Parathyroid adenoma (tissue), 2 donors: ENCODE data around the gene USPL1.

Source experiments
- H2AFZ ChIP-seq: fragments of 300-600 bp; sonication (generic); one replicate; pipeline ENCODE4 v1.7.0; 2017; ENCODE audit warnings: antibody characterized with exemption, mild to moderate bottlenecking
- H3K27ac ChIP-seq: fragments of 300-600 bp; sonication (generic); one replicate; pipeline ENCODE4 v1.7.0; 2017
- H3K27me3 ChIP-seq: fragments of 300-600 bp; sonication (generic); one replicate; pipeline ENCODE4 v1.7.0; 2017; ENCODE audit warnings: low read length; ENCODE audit not compliant: control insufficient read depth, insufficient read depth
- H3K36me3 ChIP-seq: fragments of 300-600 bp; sonication (generic); one replicate; pipeline ENCODE4 v1.7.0; 2017; ENCODE audit warnings: low read length; ENCODE audit not compliant: control insufficient read depth, insufficient read depth
- H3K4me1 ChIP-seq: fragments of 300-600 bp; sonication (generic); one replicate; pipeline ENCODE4 v1.7.0; 2017; ENCODE audit warnings: control low read depth
- H3K4me2 ChIP-seq: fragments of 300-600 bp; sonication (generic); one replicate; pipeline ENCODE4 v1.7.0; 2017; ENCODE audit warnings: low read length
- H3K4me3 ChIP-seq: fragments of 300-600 bp; sonication (generic); one replicate; pipeline ENCODE4 v1.7.0; 2017; ENCODE audit warnings: low read depth, low read length
- H3K79me2 ChIP-seq: fragments of 300-600 bp; sonication (generic); one replicate; pipeline ENCODE4 v1.7.0; 2017; ENCODE audit warnings: control low read depth
- H3K9ac ChIP-seq: fragments of 300-600 bp; sonication (generic); one replicate; pipeline ENCODE4 v1.7.0; 2017; ENCODE audit warnings: mild to moderate bottlenecking
- H3K9me3 ChIP-seq: fragments of 300-600 bp; sonication (generic); one replicate; pipeline ENCODE4 v1.7.0; 2017; ENCODE audit warnings: low read length; ENCODE audit not compliant: control insufficient read depth
- CTCF ChIP-seq: fragments of 300-600 bp; sonication (generic); IDR thresholded peaks from one replicate; pipeline ENCODE4 v1.7.0; 2017; ENCODE audit warnings: antibody characterized with exemption, mild to moderate bottlenecking
- donor health status: primary hyperparathyroidism.

USPL1 gene

DNA sequence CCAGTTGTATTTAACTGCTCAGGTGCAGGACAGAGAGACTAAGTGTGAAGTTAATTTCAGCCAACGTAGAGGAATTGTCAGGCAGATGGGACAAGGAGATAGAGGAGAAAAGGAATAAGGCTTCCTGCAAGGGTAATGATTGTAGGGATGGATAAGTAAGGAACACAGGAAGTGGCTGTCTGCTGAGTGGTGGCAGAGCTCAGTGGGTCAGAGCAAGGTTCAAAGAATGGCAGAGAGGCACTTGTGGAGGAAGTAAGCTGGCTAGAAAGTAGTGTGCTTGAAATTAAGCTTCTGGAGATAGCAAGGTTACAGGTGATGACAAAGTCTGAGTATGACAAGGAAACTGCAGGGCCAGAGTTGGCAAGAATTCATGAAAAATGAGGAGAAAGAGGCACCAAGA is 47.9 kb downstream of the USPL1 start:
- no peaks in the 10 kb centered on the region for H3K79me2 ChIP-seq
- H3K27ac ChIP-seq = no peak overlapping the region
- no peak for TF ChIP-seq CTCF
- no peaks in the 10 kb centered on the region for H3K27me3 ChIP-seq
- no peaks in the 10 kb centered on the region for H3K36me3 ChIP-seq
- no peaks in the 10 kb centered on the region for H3K9me3 ChIP-seq
- no peak overlapping the region for H3K9ac ChIP-seq
- H2AFZ ChIP-seq = no peak overlapping the region
- no peaks in the 10 kb centered on the region for H3K4me1 ChIP-seq
- H3K4me2 ChIP-seq = no peak overlapping the region
- H3K4me3 ChIP-seq = no peak overlapping the region

- Histone ChIP-seq H2AFZ (no peak overlapping the region), H3K9ac (no peak overlapping the region), H3K36me3 (no peaks in the 10 kb centered on the region), H3K27ac (no peak overlapping the region), H3K27me3 (no peaks in the 10 kb centered on the region), H3K79me2 (no peaks in the 10 kb centered on the region), H3K9me3 (no peaks in the 10 kb centered on the region), H3K4me2 (no peak overlapping the region), H3K4me1 (no peaks in the 10 kb centered on the region), H3K4me3 (no peak overlapping the region)
- no peak for TF ChIP-seq CTCF
These were observed 48.4 kb downstream of the USPL1 start for GRCh38 chr13:30666113-30666512.

- H3K4me1 ChIP-seq = no peaks in the 10 kb centered on the region
- no peak overlapping the region for H3K9ac ChIP-seq
- no peaks in the 10 kb centered on the region for H3K9me3 ChIP-seq
- no peaks in the 10 kb centered on the region for H3K79me2 ChIP-seq
- no peak for TF ChIP-seq CTCF
- no peaks in the 10 kb centered on the region for H3K36me3 ChIP-seq
- H3K4me3 ChIP-seq = no peak overlapping the region
- H3K27me3 ChIP-seq = no peaks in the 10 kb centered on the region
- no peak overlapping the region for H3K27ac ChIP-seq
- H3K4me2 ChIP-seq = no peak overlapping the region
- no peak overlapping the region for H2AFZ ChIP-seq
These were observed 49.3 kb downstream of the USPL1 start for GRCh38 chr13:30667014-30667413.

DNA sequence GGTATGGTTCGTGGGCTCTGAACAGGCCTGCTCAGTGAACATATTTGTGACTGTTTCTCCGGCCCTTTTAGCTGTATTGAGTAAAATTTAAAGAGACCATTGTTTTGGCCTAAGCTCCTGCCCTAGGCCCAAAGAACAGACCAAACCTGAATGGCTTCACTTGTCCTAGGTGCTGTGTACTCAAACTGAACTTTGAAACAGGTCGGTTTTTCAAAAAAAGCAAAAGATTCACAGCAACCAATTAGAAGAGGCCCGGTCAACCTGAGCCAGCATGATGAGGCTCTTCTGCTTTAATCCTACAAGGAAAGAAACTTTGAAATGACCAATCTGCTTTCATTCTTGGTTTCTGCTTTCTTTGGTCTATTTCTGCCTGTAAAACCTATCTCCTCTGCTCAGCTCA is 50.6 kb downstream of the USPL1 start:
- Histone ChIP-seq H3K4me3 (no peak overlapping the region), H3K36me3 (no peaks in the 10 kb centered on the region)

More for the DNA sequence above, 50.6 kb downstream of the USPL1 start:
- Histone ChIP-seq H3K4me1 (no peaks in the 10 kb centered on the region), H3K9me3 (no peaks in the 10 kb centered on the region), H3K79me2 (no peaks in the 10 kb centered on the region), H2AFZ (no peak overlapping the region), H3K4me2 (no peak overlapping the region), H3K9ac (no peak overlapping the region), H3K27ac (no peak overlapping the region), H3K27me3 (no peaks in the 10 kb centered on the region)
- no peak for TF ChIP-seq CTCF
